C4-2B (cell line): Measurements from ENCODE around the gene RBFOX1.

Experiments used
- ZFX ChIP-seq: fragments of 450-650 bp; IDR thresholded peaks from 2 replicates; pipeline ENCODE4 v1.6.1; 2017
- TF ChIP-seq, protein P1 (sequence below): fragments of 450-650 bp; conservative IDR thresholded peaks from 2 replicates; pipeline ENCODE4 v1.5.1; 2017; ENCODE audit warnings: mild to moderate bottlenecking

DNA sequence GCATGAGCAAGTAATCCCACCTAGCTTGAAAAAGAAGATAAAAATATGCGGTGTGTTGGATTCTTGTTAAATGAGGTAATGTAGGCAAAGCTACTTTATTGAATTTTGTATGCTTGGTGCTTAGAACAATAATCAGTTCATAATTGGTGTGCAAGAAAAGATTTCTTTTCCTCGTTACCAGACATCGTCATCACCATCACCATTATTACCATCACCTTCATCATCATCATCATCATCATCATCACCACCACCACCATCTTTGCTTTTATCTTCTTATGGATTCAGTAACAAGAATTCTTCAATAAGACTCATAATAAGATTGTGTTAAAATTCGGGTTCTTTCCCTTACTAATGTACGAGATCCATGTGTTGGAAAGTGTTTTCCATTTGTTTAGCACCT lies 173.7 kb downstream of the RBFOX1 start:
- no peak for TF ChIP-seq ZFX
- TF ChIP-seq, protein P1, sequence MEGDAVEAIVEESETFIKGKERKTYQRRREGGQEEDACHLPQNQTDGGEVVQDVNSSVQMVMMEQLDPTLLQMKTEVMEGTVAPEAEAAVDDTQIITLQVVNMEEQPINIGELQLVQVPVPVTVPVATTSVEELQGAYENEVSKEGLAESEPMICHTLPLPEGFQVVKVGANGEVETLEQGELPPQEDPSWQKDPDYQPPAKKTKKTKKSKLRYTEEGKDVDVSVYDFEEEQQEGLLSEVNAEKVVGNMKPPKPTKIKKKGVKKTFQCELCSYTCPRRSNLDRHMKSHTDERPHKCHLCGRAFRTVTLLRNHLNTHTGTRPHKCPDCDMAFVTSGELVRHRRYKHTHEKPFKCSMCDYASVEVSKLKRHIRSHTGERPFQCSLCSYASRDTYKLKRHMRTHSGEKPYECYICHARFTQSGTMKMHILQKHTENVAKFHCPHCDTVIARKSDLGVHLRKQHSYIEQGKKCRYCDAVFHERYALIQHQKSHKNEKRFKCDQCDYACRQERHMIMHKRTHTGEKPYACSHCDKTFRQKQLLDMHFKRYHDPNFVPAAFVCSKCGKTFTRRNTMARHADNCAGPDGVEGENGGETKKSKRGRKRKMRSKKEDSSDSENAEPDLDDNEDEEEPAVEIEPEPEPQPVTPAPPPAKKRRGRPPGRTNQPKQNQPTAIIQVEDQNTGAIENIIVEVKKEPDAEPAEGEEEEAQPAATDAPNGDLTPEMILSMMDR = no peak
